Measurements from ENCODE around the gene ITSN1.

GRCh38 chr21:33896691-33897090 lies 254.4 kb downstream of the ITSN1 start:
- no peak for TF ChIP-seq EZH2 (IDR thresholded peaks at IDR 0.05; ENCODE audit: insufficient read depth, poor library complexity, severe bottlenecking)
- TF ChIP-seq EZH2phosphoT487 (IDR thresholded peaks at IDR 0.05; ENCODE audit: insufficient read depth, low read depth), result no peak
